Liver (tissue), 9 donors: ENCODE measurements around the gene NEK6. TPM values are rescaled to one million over a fixed set of nuclear protein-coding genes. Genes with fewer than 3 reads are reported as not detected.

Source experiments
- DNase-seq: peaks from one replicate; pipeline ENCODE4 v3.0.0-alpha.2; 2017; ENCODE audit warnings: low spot score
- H3K27ac ChIP-seq, 2 donors: one replicate each; pipeline ENCODE4 v1.7.0; 2013; ENCODE audit warnings: inconsistent platforms in 2 of 2, low read length in 2 of 2, control low read depth in 1 of 2, low read depth in 1 of 2, mild to moderate bottlenecking in 1 of 2
- H3K27me3 ChIP-seq, 4 donors: one replicate each; pipeline versions ENCODE4 v1.6.1 to v1.7.0; 2013; ENCODE audit warnings: low read length in 3 of 4, inconsistent platforms in 1 of 4, mild to moderate bottlenecking in 1 of 4, moderate library complexity in 1 of 4; ENCODE audit not compliant: control insufficient read depth in 4 of 4, insufficient read depth in 4 of 4
- H3K36me3 ChIP-seq, 4 donors: one replicate each; pipeline versions ENCODE4 v1.6.1 to v1.7.0; 2013; ENCODE audit warnings: low read length in 3 of 4, mild to moderate bottlenecking in 3 of 4, low read depth in 1 of 4, moderate library complexity in 1 of 4; ENCODE audit not compliant: control insufficient read depth in 4 of 4, insufficient read depth in 3 of 4
- H3K4me1 ChIP-seq, 4 donors: one replicate each; pipeline versions ENCODE4 v1.6.1 to v1.7.0; 2013; ENCODE audit warnings: low read length in 3 of 4, mild to moderate bottlenecking in 3 of 4, moderate library complexity in 1 of 4; ENCODE audit not compliant: control insufficient read depth in 4 of 4, insufficient read depth in 4 of 4
- H3K4me3 ChIP-seq, 3 donors: one replicate each; pipeline versions ENCODE4 v1.6.1 to v1.7.0; 2013; ENCODE audit warnings: low read length in 3 of 3, control low read depth in 1 of 3, low read depth in 1 of 3, mild to moderate bottlenecking in 1 of 3
- H3K9ac ChIP-seq, 2 donors: one replicate each; pipeline ENCODE4 v1.7.0; 2013; ENCODE audit warnings: low read length in 2 of 2, mild to moderate bottlenecking in 2 of 2, moderate library complexity in 2 of 2, control low read depth in 1 of 2, low read depth in 1 of 2
- H3K9me3 ChIP-seq, 4 donors: one replicate each; pipeline versions ENCODE4 v1.6.1 to v1.7.0; 2013; ENCODE audit warnings: low read length in 3 of 4; ENCODE audit not compliant: control insufficient read depth in 4 of 4
- CTCF ChIP-seq: fragments of 150-350 bp; IDR thresholded peaks from 2 replicates; pipeline ENCODE4 v1.5.1; 2017; ENCODE audit warnings: improper control_type of control experiment, low read depth, low read length; ENCODE audit not compliant: missing input control
- FOXA1 ChIP-seq: IDR thresholded peaks from 2 replicates; pipeline ENCODE4 v1.6.1; 2016; ENCODE audit warnings: antibody characterized with exemption
- FOXA2 ChIP-seq: IDR thresholded peaks from 2 replicates; pipeline ENCODE4 v1.6.1; 2016; ENCODE audit warnings: antibody characterized with exemption
- HNF4G ChIP-seq: IDR thresholded peaks from 2 replicates; pipeline ENCODE4 v1.6.1; 2016; ENCODE audit warnings: antibody characterized with exemption
- MAX ChIP-seq: IDR thresholded peaks from 2 replicates; pipeline ENCODE4 v1.6.1; 2016; ENCODE audit warnings: antibody characterized with exemption
- NR2F2 ChIP-seq: IDR thresholded peaks from 2 replicates; pipeline ENCODE4 v1.6.1; 2016; ENCODE audit warnings: antibody characterized with exemption
- RAD21 ChIP-seq, 2 donors: IDR thresholded peaks; 2 replicates each; pipeline ENCODE4 v1.6.1; 2016; ENCODE audit warnings: antibody characterized with exemption in 2 of 2, mild to moderate bottlenecking in 2 of 2
- REST ChIP-seq: IDR thresholded peaks from 2 replicates; pipeline ENCODE4 v1.6.1; 2016; ENCODE audit warnings: antibody characterized with exemption, mild to moderate bottlenecking
- RXRA ChIP-seq, 2 donors: IDR thresholded peaks; 2 replicates each; pipeline ENCODE4 v1.6.1; 2017 to 2018; ENCODE audit warnings: antibody characterized with exemption in 2 of 2, mild to moderate bottlenecking in 1 of 2
- TAF1 ChIP-seq: conservative IDR thresholded peaks from 2 replicates; pipeline ENCODE4 v1.6.1; 2016; ENCODE audit warnings: antibody characterized with exemption, mild to moderate bottlenecking
- YY1 ChIP-seq: IDR thresholded peaks from 2 replicates; pipeline ENCODE4 v1.6.1; 2016; ENCODE audit warnings: antibody characterized with exemption, mild to moderate bottlenecking
- WGBS: extraction: QIAGEN DNeasy Blood & Tissue Kit; methylation state at CpG from one replicate; pipeline ENCODE4 v1.1.7; 2013; 5-methylcytosine and 5-hydroxymethylcytosine counted together
- polyA plus RNA-seq, 2 donors: library from polyadenylated mRNA; stranded (reverse) in 1 of 2; unstranded in 1 of 2; fragments of 200-250 nt in 1 of 2; fragments of >200 nt in 1 of 2; fragmentation: Nextera tagmentation in 1 of 2; extraction: Ambion mirVana in 1 of 2; gene quantifications; one replicate each; pipeline versions ENCODE4 v1.2.1 to v1.2.3, GENCODE V29; 2013 to 2015
- total RNA-seq, 2 donors: library from RNA; depleted of rRNA; stranded (reverse); fragments of >200 nt; gene quantifications; one replicate each; pipeline ENCODE4 v1.2.3, GENCODE V29; 2014
- donor health status: healthy.
- donor health status: healthy.
- donor health status: healthy.
- donor health status: healthy.
- donor health status: healthy.

The NEK6 gene
- total and polyA plus RNA-seq, 4 donors: 32.5 to 49.7 (median 42.5) TPM

GRCh38 chr9:124254261-124254682 lies 3.5 kb upstream of the NEK6 start (continued):
- TF ChIP-seq TAF1 (no peak), NR2F2 (no peak), FOXA2 (no peak), REST (no peak)

GRCh38 chr9:124255222-124255621 lies 2.5 kb upstream of the NEK6 start:
- no peak for DNase-seq
- Histone ChIP-seq H3K4me3 (no peak overlapping the region), H3K9ac (no peak overlapping the region), H3K4me1 (peaks cover 0 to 7% (median 1%) of the 10 kb centered on the region in 4 donors), H3K36me3 (no peaks in the 10 kb centered on the region), H3K27ac (no peak overlapping the region), H3K27me3 (no peaks in the 10 kb centered on the region), H3K9me3 (no peaks in the 10 kb centered on the region)
- 95% methylated on average over 3 of the region's 3 CpGs for WGBS
- TF ChIP-seq CTCF (no peak), FOXA1 (no peak), RAD21 (IDR thresholded peaks at IDR 0.05) (no peak)

GRCh38 chr9:124256517-124257069 lies 1.2 kb upstream of the NEK6 start:
- 87% methylated on average over 11 of the region's 11 CpGs for WGBS
- no peak overlapping the region for H3K4me3 ChIP-seq
- no peak for TF ChIP-seq REST
- TF ChIP-seq RXRA (IDR thresholded peaks at IDR 0.05): no peak
- TF ChIP-seq YY1: no peak
- no peak for TF ChIP-seq MAX
- TF ChIP-seq FOXA2: no peak
- TF ChIP-seq HNF4G: no peak
- peaks cover 5 to 16% (median 11%) of the 10 kb centered on the region in 4 donors for H3K4me1 ChIP-seq
- no peaks in the 10 kb centered on the region for H3K27me3 ChIP-seq
- no peak for DNase-seq
- no peak overlapping the region for H3K27ac ChIP-seq
- no peaks in the 10 kb centered on the region for H3K9me3 ChIP-seq
- no peak overlapping the region for H3K9ac ChIP-seq
- H3K36me3 ChIP-seq: no peaks in the 10 kb centered on the region
